Placental epithelial cell (primary cell): ENCODE measurements around the gene VAMP3. TPM values are rescaled to one million over a fixed set of nuclear protein-coding genes. Genes with fewer than 3 reads are reported as not detected.

Source experiments
- total RNA-seq: library from RNA; depleted of rRNA; stranded (reverse); fragments of >200 nt; gene quantifications from 2 replicates; pipeline ENCODE4 v1.2.3, GENCODE V29; 2012

VAMP3 gene
- total RNA-seq = 101 and 121 TPM in 2 replicates

GRCh38 chr1:7770997-7771822 is at the start of gene VAMP3:
Gene VAMP3 (plus strand): TSS chr1:7771296. CDS start chr1:7771384, 88 bp downstream.

GRCh38 chr1:7783826-7784491 is 12.9 kb downstream of the VAMP3 start, which contains the start of gene PER3:
Gene PER3 (plus strand): TSS chr1:7784291. CDS start chr1:7784878, 587 bp downstream.

Other genes with a start within 250 kb of the VAMP3 start
- 8.0 and 11.8 TPM in 2 replicates for gene PER3, start 13.0 kb downstream of the VAMP3 start, total RNA-seq
- not detected in 2 replicates for gene UTS2, start 81.8 kb downstream of the VAMP3 start, total RNA-seq
- under 0.01 and 0.43 TPM in 2 replicates for gene TNFRSF9, start 169.5 kb downstream of the VAMP3 start, total RNA-seq
- 138 and 195 TPM in 2 replicates for gene PARK7, start 190.4 kb downstream of the VAMP3 start, total RNA-seq